PC-3 (cell line): ENCODE results near the gene EVPL. TPM values are rescaled to one million over a fixed set of nuclear protein-coding genes. Genes with fewer than 3 reads are reported as not detected.

Experiments used
- ATAC-seq: fragments of 200-7000 bp; cut with Tn5 transposase; 2 replicates; pipeline ENCODE4 v1.9.1; 2020; ENCODE audit warnings: mild to moderate bottlenecking, moderate library complexity
- BruUV-seq: library from RNA; stranded (reverse); fragments of 400-500 nt; replicated peaks from 2 replicates; lab custom pipeline; 2021; lab: Mats Ljungman, UMichigan
- CTCF ChIA-PET: fragments of 300-600 bp; sonication (Branson Sonifier 250); formaldehyde crosslinking; loops from one replicate; lab custom pipeline; 2022; ENCODE audit warnings: antibody characterized with exemption; lab: Charles Lee
- POLR2A ChIA-PET: fragments of 300-600 bp; sonication (Branson Sonifier 250); formaldehyde crosslinking; loops from one replicate; lab custom pipeline; 2022; ENCODE audit warnings: antibody characterized with exemption; ENCODE audit not compliant: unreplicated experiment; lab: Charles Lee
- DNase-seq: peaks from one replicate; pipeline ENCODE4 v3.0.0-alpha.2; 2015
- H2AFZ ChIP-seq: fragments of 300-600 bp; sonication (generic); 2 replicates; pipeline ENCODE4 v1.6.0; 2016; ENCODE audit warnings: antibody characterized with exemption, low read length
- H3F3A ChIP-seq: fragments of 300-600 bp; sonication (generic); one replicate; pipeline ENCODE4 v1.6.0; 2017; ENCODE audit warnings: antibody characterized with exemption, low read length, control low read depth, mild to moderate bottlenecking; ENCODE audit not compliant: unreplicated experiment
- H3K27ac ChIP-seq: fragments of 300-600 bp; sonication (generic); 2 replicates; pipeline ENCODE4 v1.5.1; 2016; ENCODE audit warnings: mild to moderate bottlenecking, low read length
- H3K27me3 ChIP-seq: fragments of 300-600 bp; sonication (generic); 2 replicates; pipeline ENCODE4 v1.6.1; 2016; ENCODE audit warnings: low read length, mixed read lengths
- H3K36me3 ChIP-seq: fragments of 300-600 bp; sonication (generic); 2 replicates; pipeline ENCODE4 v1.6.1; 2016; ENCODE audit warnings: low read depth, mixed run types, low read length, mixed read lengths
- H3K4me1 ChIP-seq: fragments of 300-600 bp; sonication (generic); 2 replicates; pipeline ENCODE4 v1.5.1; 2016; ENCODE audit warnings: low read length; ENCODE audit not compliant: insufficient read depth
- H3K4me2 ChIP-seq: fragments of 300-600 bp; sonication (generic); 2 replicates; pipeline ENCODE4 v1.6.0; 2016; ENCODE audit warnings: low read length
- H3K4me3 ChIP-seq: fragments of 300-600 bp; sonication (generic); 2 replicates; pipeline ENCODE4 v1.5.1; 2016; ENCODE audit warnings: mild to moderate bottlenecking, low read length, mixed read lengths
- H3K79me2 ChIP-seq: fragments of 300-600 bp; sonication (generic); 2 replicates; pipeline ENCODE4 v1.6.1; 2017; ENCODE audit warnings: low read length, mixed read lengths
- H3K9ac ChIP-seq: fragments of 300-600 bp; sonication (generic); 2 replicates; pipeline ENCODE4 v1.6.0; 2016; ENCODE audit warnings: mild to moderate bottlenecking, low read length
- H3K9me2 ChIP-seq: fragments of 300-600 bp; sonication (generic); replicated peaks from 2 replicates; pipeline ENCODE4 v1.6.1; 2016; ENCODE audit warnings: mixed run types, low read length, mixed read lengths
- H3K9me3 ChIP-seq: fragments of 300-600 bp; sonication (generic); 2 replicates; pipeline ENCODE4 v1.6.1; 2016; ENCODE audit warnings: low read length, mixed read lengths
- H4K20me1 ChIP-seq: fragments of 300-600 bp; sonication (generic); 2 replicates; pipeline ENCODE4 v1.6.1; 2016; ENCODE audit warnings: low read length, mixed read lengths
- CTCF ChIP-seq: fragments of 300-600 bp; sonication (generic); conservative IDR thresholded peaks from 2 replicates; pipeline ENCODE4 v1.5.1; 2017; ENCODE audit warnings: antibody characterized with exemption, low read depth, mild to moderate bottlenecking, low read length
- EZH2 ChIP-seq: fragments of 300-600 bp; sonication (generic); IDR thresholded peaks from one replicate; pipeline ENCODE4 v1.6.1; 2017; ENCODE audit warnings: antibody characterized with exemption, mild to moderate bottlenecking, low read length; ENCODE audit not compliant: unreplicated experiment
- EZH2phosphoT487 ChIP-seq: fragments of 300-600 bp; sonication (generic); IDR thresholded peaks from 2 replicates; pipeline ENCODE4 v1.6.1; 2018; ENCODE audit warnings: mild to moderate bottlenecking, antibody characterized with exemption, low read length, borderline replicate concordance
- intact Hi-C: fragments of 100-400 bp; cut with micrococcal nuclease; formaldehyde crosslinking; loops from 2 replicates; pipeline ENCODE4 v1.9.0; 2023
- total RNA-seq: library from RNA; depleted of rRNA; stranded (reverse); fragments of >200 nt; gene quantifications from 2 replicates; pipeline ENCODE4 v1.2.3, GENCODE V29; 2014

EVPL gene
- total RNA-seq, 1 experiment from 2014 or later = 38.8 TPM

- TF ChIP-seq EZH2phosphoT487 = no peak
- TF ChIP-seq CTCF = no peak
- no peak for TF ChIP-seq EZH2
- H3K4me1 ChIP-seq = no peaks in the 10 kb centered on the region
- peaks cover 66% of the 10 kb centered on the region for H3K36me3 ChIP-seq
- no peak for DNase-seq
- H2AFZ ChIP-seq = no peak overlapping the region
- no TSS peak for BruUV-seq
- ChIA-PET CTCF (no interaction called here), POLR2A (no interaction called here)
- H3K4me3 ChIP-seq = no peak overlapping the region
- no peaks in the 10 kb centered on the region for H3K79me2 ChIP-seq
- H3K27ac ChIP-seq = no peak overlapping the region
- no peaks in the 10 kb centered on the region for H3K27me3 ChIP-seq
- H3K9me3 ChIP-seq = no peaks in the 10 kb centered on the region
- H3K4me2 ChIP-seq = no peak overlapping the region
- no peaks in the 10 kb centered on the region for H4K20me1 ChIP-seq
- intact Hi-C loops = no loop called here
- no peaks in the 10 kb centered on the region for H3F3A ChIP-seq
- no peak for ATAC-seq
- H3K9me2 ChIP-seq = no peaks in the 10 kb centered on the region
- H3K9ac ChIP-seq = no peak overlapping the region
Measured at GRCh38 chr17:76040376-76040775, 13.3 kb upstream of the EVPL start.

- ATAC-seq = no peak
- peaks cover 55% of the 10 kb centered on the region for H3K36me3 ChIP-seq
Measured at GRCh38 chr17:76039121-76039520, 12.0 kb upstream of the EVPL start.

GRCh38 chr17:76038050-76038449, 10.9 kb upstream of the EVPL start:
- ChIA-PET CTCF (no interaction called here), POLR2A (no interaction called here)
- intact Hi-C loops = no loop called here
- Histone ChIP-seq H4K20me1 (no peaks in the 10 kb centered on the region), H3F3A (no peaks in the 10 kb centered on the region), H3K36me3 (peaks cover 44% of the 10 kb centered on the region), H3K4me2 (no peak overlapping the region), H3K9ac (no peak overlapping the region), H3K27me3 (no peaks in the 10 kb centered on the region), H2AFZ (no peak overlapping the region), H3K27ac (no peak overlapping the region), H3K79me2 (no peaks in the 10 kb centered on the region), H3K9me3 (no peaks in the 10 kb centered on the region), H3K4me1 (no peaks in the 10 kb centered on the region), H3K9me2 (no peaks in the 10 kb centered on the region), H3K4me3 (no peak overlapping the region)
- no TSS peak for BruUV-seq
- no peak for DNase-seq
- no peak for TF ChIP-seq EZH2phosphoT487
- TF ChIP-seq CTCF = no peak
- TF ChIP-seq EZH2 = no peak
- no peak for ATAC-seq

More at GRCh38 chr17:76039121-76039520, 12.0 kb upstream of the EVPL start:
- BruUV-seq = no TSS peak
- Histone ChIP-seq H3K4me1 (no peaks in the 10 kb centered on the region), H3K27ac (no peak overlapping the region), H2AFZ (no peak overlapping the region), H3K4me2 (no peak overlapping the region), H3K79me2 (no peaks in the 10 kb centered on the region), H3K9ac (no peak overlapping the region), H4K20me1 (no peaks in the 10 kb centered on the region), H3K27me3 (no peaks in the 10 kb centered on the region), H3F3A (no peaks in the 10 kb centered on the region), H3K4me3 (no peak overlapping the region), H3K9me3 (no peaks in the 10 kb centered on the region), H3K9me2 (no peaks in the 10 kb centered on the region)
- ChIA-PET POLR2A (no interaction called here), CTCF (no interaction called here)
- intact Hi-C loops = no loop called here
- no peak for TF ChIP-seq CTCF
- TF ChIP-seq EZH2phosphoT487 = no peak
- no peak for TF ChIP-seq EZH2
- no peak for DNase-seq
